Measurements from ENCODE around the gene HRH3. TPM values are rescaled to one million over a fixed set of nuclear protein-coding genes. Genes with fewer than 3 reads are reported as not detected.

Gene HRH3
- total RNA-seq, 3 donors from 2014 or later (not counting 1 experiment from before 2014, with no cell fraction given): not detected

GRCh38 chr20:62215020-62215990 lies 4.8 kb downstream of the HRH3 start:
- peaks cover under 1% of the 10 kb centered on the region for H3K4me1 ChIP-seq (ENCODE audit: control insufficient read depth, insufficient read depth, low read length)
- Mint-ChIP-seq H3K9me3 (no peaks in the 10 kb centered on the region), H3K4me1 (no peaks in the 10 kb centered on the region), H3K27me3 (ENCODE audit: low read depth in 2 of 2) (peaks cover 0 to 19% of the 10 kb centered on the region in 2 donors), H3K4me3 (no peak overlapping the region), H3K27ac (no peak overlapping the region), H3K36me3 (no peaks in the 10 kb centered on the region)
- intact Hi-C loops (cut with micrococcal nuclease): no loop called here
- no peak for TF ChIP-seq CTCF (IDR thresholded peaks at IDR 0.05)
- peaks cover 12% of the 10 kb centered on the region for H3K27me3 ChIP-seq (ENCODE audit: control insufficient read depth, insufficient read depth, low read length)
- H3K27ac ChIP-seq (ENCODE audit: low read length): no peak overlapping the region
- no peaks in the 10 kb centered on the region for H3K36me3 ChIP-seq (ENCODE audit: control insufficient read depth, insufficient read depth, low read length)
- ATAC-seq (no peak), DNase-seq (no peak)
- 82% methylated on average over 29 of the region's 29 CpGs for WGBS (ENCODE audit: insufficient coverage)
- no peak overlapping the region for H3K4me3 ChIP-seq (ENCODE audit: low read length)
- no peaks in the 10 kb centered on the region for H3K9me3 ChIP-seq (ENCODE audit: control insufficient read depth, insufficient read depth, low read length)

DNA sequence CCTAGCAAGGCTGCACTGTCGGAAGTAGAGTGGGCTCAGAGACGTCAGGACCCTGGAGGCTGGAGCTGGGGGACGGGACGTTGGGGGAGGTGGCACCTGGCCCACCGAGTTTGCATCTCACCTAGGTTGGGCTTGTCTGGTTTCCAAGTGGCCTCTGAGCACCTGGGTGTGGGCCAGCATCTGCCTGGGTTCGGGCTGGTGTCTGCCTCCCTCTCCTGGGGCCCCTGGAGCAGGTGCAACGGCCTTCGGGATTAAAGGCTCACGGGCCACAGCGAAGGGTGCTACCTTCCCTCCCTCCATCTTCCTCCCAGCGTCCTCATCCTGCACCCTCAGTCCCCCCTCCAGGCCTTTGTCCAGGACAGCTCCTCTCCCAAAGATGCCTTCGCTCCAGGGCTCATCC lies 6.0 kb downstream of the HRH3 start:
- H3K36me3 Mint-ChIP-seq: no peaks in the 10 kb centered on the region
- no peaks in the 10 kb centered on the region for H3K4me1 Mint-ChIP-seq
- no peak overlapping the region for H3K27ac ChIP-seq (ENCODE audit: low read length)
- no peaks in the 10 kb centered on the region for H3K9me3 ChIP-seq (ENCODE audit: control insufficient read depth, insufficient read depth, low read length)
- no peak overlapping the region for H3K4me3 Mint-ChIP-seq
- no peaks in the 10 kb centered on the region for H3K9me3 Mint-ChIP-seq
- intact Hi-C loops (cut with micrococcal nuclease): no loop called here
- H3K4me1 ChIP-seq (ENCODE audit: control insufficient read depth, insufficient read depth, low read length): no peaks in the 10 kb centered on the region
- ATAC-seq: no peak
- no peak overlapping the region for H3K27ac Mint-ChIP-seq
- H3K4me3 ChIP-seq (ENCODE audit: low read length): no peak overlapping the region
- TF ChIP-seq CTCF (IDR thresholded peaks at IDR 0.05): no peak
- peaks cover 0 to 16% of the 10 kb centered on the region in 2 donors for H3K27me3 Mint-ChIP-seq (ENCODE audit: low read depth in 2 of 2)
- 67% methylated on average over 12 of the region's 12 CpGs for WGBS (ENCODE audit: insufficient coverage)
- no peaks in the 10 kb centered on the region for H3K36me3 ChIP-seq (ENCODE audit: control insufficient read depth, insufficient read depth, low read length)
- DNase-seq: no peak
- H3K27me3 ChIP-seq (ENCODE audit: control insufficient read depth, insufficient read depth, low read length): peaks cover 12% of the 10 kb centered on the region

DNA sequence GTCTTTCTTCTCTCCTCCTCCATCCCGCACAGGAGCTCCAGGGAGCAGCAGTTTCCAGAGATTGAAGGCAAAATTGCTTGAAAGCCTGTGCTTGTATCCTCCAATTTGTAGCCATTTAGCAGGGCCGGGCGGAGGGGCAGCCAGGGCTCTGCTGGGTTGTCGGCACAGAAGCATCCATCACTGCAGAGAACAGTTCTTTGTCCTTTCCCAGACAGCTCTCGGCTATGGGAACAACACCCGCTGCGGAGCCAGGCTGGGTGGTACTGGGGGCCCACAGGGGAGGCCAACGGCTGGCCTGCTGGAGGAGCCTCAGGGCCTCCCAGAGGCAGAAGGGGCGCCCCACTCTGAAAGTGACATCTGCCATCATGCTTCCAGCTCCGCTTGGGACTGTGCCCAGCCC lies 7.8 kb downstream of the HRH3 start:
- no peaks in the 10 kb centered on the region for H3K9me3 Mint-ChIP-seq

More for the DNA sequence above, 7.8 kb downstream of the HRH3 start:
- H3K27ac Mint-ChIP-seq: no peak overlapping the region
- H3K36me3 Mint-ChIP-seq: no peaks in the 10 kb centered on the region
- H3K4me1 Mint-ChIP-seq: no peaks in the 10 kb centered on the region
- TF ChIP-seq CTCF (IDR thresholded peaks at IDR 0.05): no peak
- no peaks in the 10 kb centered on the region for H3K36me3 ChIP-seq (ENCODE audit: control insufficient read depth, insufficient read depth, low read length)
- no peak overlapping the region for H3K4me3 ChIP-seq (ENCODE audit: low read length)
- H3K4me3 Mint-ChIP-seq: no peak overlapping the region
- peaks cover 6% of the 10 kb centered on the region for H3K27me3 ChIP-seq (ENCODE audit: control insufficient read depth, insufficient read depth, low read length)
- no peaks in the 10 kb centered on the region for H3K9me3 ChIP-seq (ENCODE audit: control insufficient read depth, insufficient read depth, low read length)
- DNase-seq: no peak
- no peak overlapping the region for H3K27ac ChIP-seq (ENCODE audit: low read length)
- ATAC-seq: no peak
- peaks cover 0 to 6% of the 10 kb centered on the region in 2 donors for H3K27me3 Mint-ChIP-seq (ENCODE audit: low read depth in 2 of 2)
- 52% methylated on average over 10 of the region's 10 CpGs for WGBS (ENCODE audit: insufficient coverage)
- H3K4me1 ChIP-seq (ENCODE audit: control insufficient read depth, insufficient read depth, low read length): no peaks in the 10 kb centered on the region
- intact Hi-C loops (cut with micrococcal nuclease): no loop called here

Measured in natural killer cell (primary cell).